ENCODE results near the gene TNIK. TPM values are rescaled to one million over a fixed set of nuclear protein-coding genes. Genes with fewer than 3 reads are reported as not detected.

Gene TNIK
- total and polyA plus RNA-seq, 2 of the 4 experiments (the other 2 are of a cell fraction) = 3.4 to 6.3 TPM

- ATAC-seq (ENCODE audit: low read depth) (no peak), DNase-seq (no peak)
- H3K56ac ChIP-seq (ENCODE audit: extremely low read depth, insufficient read depth, low read length) = no peak overlapping the region
- no TSS peak for BruUV-seq (replicated peaks)
- no peak overlapping the region for H3K4me2 ChIP-seq (ENCODE audit: low read depth, low read length)
- H2BK120ac ChIP-seq (ENCODE audit: low read depth, low read length) = no peak overlapping the region
- no peaks in the 10 kb centered on the region for H3K9me3 ChIP-seq (ENCODE audit: control insufficient read depth, insufficient read depth, low read length)
- H3K36me3 ChIP-seq (ENCODE audit: control insufficient read depth, insufficient read depth, low read length) = no peaks in the 10 kb centered on the region
- POLR2A ChIA-PET (ENCODE audit: unreplicated experiment) = no interaction called here
- H3K4me1 ChIP-seq (ENCODE audit: control insufficient read depth, insufficient read depth, low read length) = no peaks in the 10 kb centered on the region
- TF ChIP-seq CEBPB (IDR thresholded peaks at IDR 0.05; ENCODE audit: low read depth, low read length) (no peak), NFE2L2 (IDR thresholded peaks at IDR 0.05; ENCODE audit: low read depth, low read length) (peak; percentile 27; the same call in 1 of the 2 replicates)
- no peaks in the 10 kb centered on the region for H4K20me1 ChIP-seq (ENCODE audit: insufficient read depth, low read length)
- H2BK20ac ChIP-seq (ENCODE audit: low read depth, low read length) = no peak overlapping the region
- intact Hi-C loops (cut with micrococcal nuclease) = no loop called here
- in situ Hi-C loops (cut with MboI; ENCODE audit: low sequenced_read_pairs) = no loop called here
- H3K18ac ChIP-seq (ENCODE audit: low read depth, low read length) = no peak overlapping the region
- no peak overlapping the region for H3K27ac ChIP-seq (ENCODE audit: insufficient read depth, low read length)
- no peak overlapping the region for H3K14ac ChIP-seq (replicated peaks; ENCODE audit: low read depth, low read length)
- no peak overlapping the region for H2AFZ ChIP-seq (replicated peaks; ENCODE audit: low read length, poor library complexity)
- no peak overlapping the region for H4K8ac ChIP-seq (ENCODE audit: low read depth in 2 of 2, low read length in 2 of 2)
- dilution Hi-C loops (cut with HindIII; ENCODE audit: low sequenced_read_pairs, unreplicated experiment) = no loop called here
- H3K79me1 ChIP-seq (ENCODE audit: low read depth in 1 of 2, low read length in 2 of 2) = no peaks in the 10 kb centered on the region
- no peak overlapping the region for H3K9ac ChIP-seq (ENCODE audit: low read depth, low read length)
- no peak overlapping the region for H3K4ac ChIP-seq (ENCODE audit: low read depth, low read length)
- H4K5ac ChIP-seq (ENCODE audit: low read depth, low read length) = no peak overlapping the region
- H2AK9ac ChIP-seq (replicated peaks; ENCODE audit: low read depth, low read length, poor library complexity) = no peak overlapping the region
- no CpG with 5 or more reads among the region's 2 CpGs for WGBS, 2 experiments (ENCODE audit: extremely low coverage in 2 of 2, insufficient read length in 1 of 2)
- peaks cover 2% of the 10 kb centered on the region for H3K27me3 ChIP-seq (ENCODE audit: control insufficient read depth, insufficient read depth, low read length)
- no peak overlapping the region for H2BK15ac ChIP-seq (ENCODE audit: low read depth, low read length)
- CTCF ChIA-PET = no interaction called here
- no peaks in the 10 kb centered on the region for H3K9me1 ChIP-seq (ENCODE audit: insufficient read depth, low read length)
- H2BK5ac ChIP-seq (ENCODE audit: low read depth, low read length, poor library complexity, severe bottlenecking) = no peak overlapping the region
- H3K23ac ChIP-seq (ENCODE audit: low read depth, low read length) = no peak overlapping the region
- no peak overlapping the region for H3K4me3 ChIP-seq (ENCODE audit: insufficient read depth, low read depth, low read length)
- no peak overlapping the region for H2AK5ac ChIP-seq (ENCODE audit: low read depth, low read length)
- no peak overlapping the region for H4K91ac ChIP-seq (ENCODE audit: insufficient read depth, low read depth, low read length)
These were observed 45.7 kb upstream of the TNIK start for GRCh38 chr3:171505822-171506333.

Measured in IMR-90 (cell line).